Measurements from ENCODE around the gene UNC93A.
"Not testable (repeated sequence)": the region's sequence is repeated elsewhere in the genome, so short reads cannot be mapped to it uniquely, and the experiment has no call there.

UNC93A gene

GRCh38 chr6:167290786-167291622 lies at the start of gene UNC93A:
TSS of gene UNC93A (plus strand) at chr6:167291315. CDS start at chr6:167291490, 175 bp downstream.
- in situ Hi-C loops (cut with HindIII; ENCODE audit: low pct_ligation_motif_present, low sequenced_read_pairs): no loop called here
- DNase-seq: no peak
- TF ChIP-seq, protein P1, sequence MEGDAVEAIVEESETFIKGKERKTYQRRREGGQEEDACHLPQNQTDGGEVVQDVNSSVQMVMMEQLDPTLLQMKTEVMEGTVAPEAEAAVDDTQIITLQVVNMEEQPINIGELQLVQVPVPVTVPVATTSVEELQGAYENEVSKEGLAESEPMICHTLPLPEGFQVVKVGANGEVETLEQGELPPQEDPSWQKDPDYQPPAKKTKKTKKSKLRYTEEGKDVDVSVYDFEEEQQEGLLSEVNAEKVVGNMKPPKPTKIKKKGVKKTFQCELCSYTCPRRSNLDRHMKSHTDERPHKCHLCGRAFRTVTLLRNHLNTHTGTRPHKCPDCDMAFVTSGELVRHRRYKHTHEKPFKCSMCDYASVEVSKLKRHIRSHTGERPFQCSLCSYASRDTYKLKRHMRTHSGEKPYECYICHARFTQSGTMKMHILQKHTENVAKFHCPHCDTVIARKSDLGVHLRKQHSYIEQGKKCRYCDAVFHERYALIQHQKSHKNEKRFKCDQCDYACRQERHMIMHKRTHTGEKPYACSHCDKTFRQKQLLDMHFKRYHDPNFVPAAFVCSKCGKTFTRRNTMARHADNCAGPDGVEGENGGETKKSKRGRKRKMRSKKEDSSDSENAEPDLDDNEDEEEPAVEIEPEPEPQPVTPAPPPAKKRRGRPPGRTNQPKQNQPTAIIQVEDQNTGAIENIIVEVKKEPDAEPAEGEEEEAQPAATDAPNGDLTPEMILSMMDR (IDR thresholded peaks at IDR 0.05; ENCODE audit: low read depth, low read length, missing control alignments): no peak
- Histone ChIP-seq H3K4me3 (ENCODE audit: low read depth, low read length) (no peak within 1 kb of the TSS), H3K27me3 (replicated peaks) (no peaks in the 10 kb centered on the region), H3K36me3 (replicated peaks) (no peaks in the 10 kb centered on the region), H3K27ac (no peak within 1 kb of the TSS)

GRCh38 chr6:167241321-167242134 lies 49.6 kb upstream of the UNC93A start:
- H3K36me3 ChIP-seq (replicated peaks); in situ Hi-C loops (cut with HindIII; ENCODE audit: low pct_ligation_motif_present, low sequenced_read_pairs); H3K27ac ChIP-seq; DNase-seq; H3K4me3 ChIP-seq (ENCODE audit: low read depth, low read length); H3K27me3 ChIP-seq (replicated peaks): not testable (repeated sequence)

- DNase-seq; in situ Hi-C loops (cut with HindIII; ENCODE audit: low pct_ligation_motif_present, low sequenced_read_pairs); H3K4me3 ChIP-seq (ENCODE audit: low read depth, low read length); H3K27me3 ChIP-seq (replicated peaks); H3K27ac ChIP-seq; H3K36me3 ChIP-seq (replicated peaks): not testable (repeated sequence)
These were observed 49.0 kb upstream of the UNC93A start for GRCh38 chr6:167242135-167242506.

DNA sequence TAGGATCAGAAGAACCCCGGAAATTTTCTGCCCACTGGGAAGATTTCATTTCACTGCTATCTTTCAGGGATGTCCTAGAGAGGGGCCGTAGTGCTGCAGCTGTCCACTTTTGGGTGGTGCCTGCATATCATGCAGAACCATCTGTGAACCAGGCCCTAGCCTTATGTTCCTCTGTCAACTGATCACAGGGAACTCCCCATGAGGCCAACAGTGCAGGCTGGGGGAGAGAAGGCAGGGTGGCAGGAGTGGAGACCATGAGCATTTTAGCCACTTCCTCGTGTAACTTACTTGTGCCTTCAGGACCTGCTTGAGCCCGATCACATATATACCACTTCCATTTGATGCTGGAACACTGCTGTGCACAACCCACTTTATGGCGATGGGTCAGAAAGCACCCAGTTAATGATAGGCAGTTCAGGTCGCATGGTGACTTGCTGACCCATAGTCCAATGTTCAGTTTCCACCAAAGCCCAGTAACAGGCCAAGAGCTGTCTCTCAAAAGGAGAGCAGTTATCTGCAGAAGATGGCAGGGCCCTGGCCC lies 48.5 kb upstream of the UNC93A start:
- DNase-seq; H3K4me3 ChIP-seq (ENCODE audit: low read depth, low read length); H3K27me3 ChIP-seq (replicated peaks); H3K27ac ChIP-seq; in situ Hi-C loops (cut with HindIII; ENCODE audit: low pct_ligation_motif_present, low sequenced_read_pairs); H3K36me3 ChIP-seq (replicated peaks): not testable (repeated sequence)

GRCh38 chr6:167244064-167244960 lies 46.8 kb upstream of the UNC93A start:
- no peak for DNase-seq
- no peaks in the 10 kb centered on the region for H3K27me3 ChIP-seq (replicated peaks)
- in situ Hi-C loops (cut with HindIII; ENCODE audit: low pct_ligation_motif_present, low sequenced_read_pairs): no loop called here
- no peaks in the 10 kb centered on the region for H3K36me3 ChIP-seq (replicated peaks)
- no peak overlapping the region for H3K4me3 ChIP-seq (ENCODE audit: low read depth, low read length)
- TF ChIP-seq, protein P1 (IDR thresholded peaks at IDR 0.05; ENCODE audit: low read depth, low read length, missing control alignments): no peak
- H3K27ac ChIP-seq: no peak overlapping the region

DNA sequence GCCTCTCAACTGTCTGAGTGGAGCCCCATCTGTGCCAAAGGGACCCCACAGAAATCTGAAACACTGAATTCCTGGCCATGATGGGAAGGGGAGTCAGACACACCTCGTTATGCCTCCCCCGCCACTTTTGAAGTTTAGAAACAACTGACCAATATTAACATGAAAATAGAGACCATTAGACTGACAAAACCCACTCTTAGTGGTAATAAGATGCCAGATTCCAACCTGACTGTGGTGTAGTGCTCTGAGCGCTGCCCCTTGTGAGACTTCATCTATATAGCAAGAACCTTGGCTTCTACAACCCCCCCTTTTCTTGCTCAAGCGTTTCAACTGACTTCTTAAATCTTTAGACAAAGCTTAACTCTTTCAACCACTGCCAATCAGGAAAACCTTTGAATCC lies 46.1 kb upstream of the UNC93A start:
- H3K4me3 ChIP-seq (ENCODE audit: low read depth, low read length): no peak overlapping the region
- no peak overlapping the region for H3K27ac ChIP-seq
- TF ChIP-seq, protein P1 (IDR thresholded peaks at IDR 0.05; ENCODE audit: low read depth, low read length, missing control alignments): no peak
- H3K27me3 ChIP-seq (replicated peaks): no peaks in the 10 kb centered on the region
- H3K36me3 ChIP-seq (replicated peaks): no peaks in the 10 kb centered on the region
- in situ Hi-C loops (cut with HindIII; ENCODE audit: low pct_ligation_motif_present, low sequenced_read_pairs): no loop called here
- no peak for DNase-seq

All from brain microvascular endothelial cell (primary cell).